LNCAP (cell line): ENCODE results near the gene TIA1.

ENCODE experiments used
- TF ChIP-seq, protein P1 (sequence below): fragments of 450-650 bp; IDR thresholded peaks from 2 replicates; pipeline ENCODE4 v1.5.1; 2017; ENCODE audit warnings: mild to moderate bottlenecking

Gene TIA1, protein sequence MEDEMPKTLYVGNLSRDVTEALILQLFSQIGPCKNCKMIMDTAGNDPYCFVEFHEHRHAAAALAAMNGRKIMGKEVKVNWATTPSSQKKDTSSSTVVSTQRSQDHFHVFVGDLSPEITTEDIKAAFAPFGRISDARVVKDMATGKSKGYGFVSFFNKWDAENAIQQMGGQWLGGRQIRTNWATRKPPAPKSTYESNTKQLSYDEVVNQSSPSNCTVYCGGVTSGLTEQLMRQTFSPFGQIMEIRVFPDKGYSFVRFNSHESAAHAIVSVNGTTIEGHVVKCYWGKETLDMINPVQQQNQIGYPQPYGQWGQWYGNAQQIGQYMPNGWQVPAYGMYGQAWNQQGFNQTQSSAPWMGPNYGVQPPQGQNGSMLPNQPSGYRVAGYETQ

DNA sequence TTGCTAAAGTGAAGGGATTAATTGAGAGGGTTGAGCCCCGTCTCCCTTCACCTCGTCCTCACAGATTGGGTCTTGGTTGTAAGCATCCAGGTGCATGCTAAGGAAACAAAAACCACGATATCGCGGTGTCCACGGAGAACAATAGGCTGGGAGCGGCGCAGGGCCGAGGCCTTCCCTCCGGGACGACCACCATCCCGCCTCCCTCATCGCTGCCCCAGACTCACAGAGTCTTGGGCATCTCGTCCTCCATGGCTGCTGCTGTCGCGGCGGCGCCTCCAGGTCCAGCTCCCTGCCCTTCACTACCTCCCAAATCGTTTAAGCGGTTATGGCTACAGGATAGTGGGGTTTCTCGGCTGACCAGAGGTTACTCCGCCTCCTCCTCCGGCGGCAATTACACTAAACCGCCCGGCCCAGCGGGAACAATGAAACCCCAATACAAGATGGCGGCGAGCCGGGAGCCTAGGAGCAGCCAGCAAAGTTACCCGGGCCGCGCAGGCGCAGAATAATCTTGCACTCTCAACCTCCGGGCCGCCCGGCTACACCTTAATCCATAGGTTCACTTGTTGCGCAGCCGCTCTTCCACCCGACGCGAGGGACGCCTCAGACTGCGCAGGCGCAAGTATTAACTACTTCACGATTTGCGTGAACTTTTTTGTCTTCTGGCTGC, at the start of gene TIA1:
Gene TIA1 (minus strand): TSS at position 448 of the 667 bp plus-strand sequence. CDS start 198 bp downstream, at position 250.
- TF ChIP-seq, protein P1, sequence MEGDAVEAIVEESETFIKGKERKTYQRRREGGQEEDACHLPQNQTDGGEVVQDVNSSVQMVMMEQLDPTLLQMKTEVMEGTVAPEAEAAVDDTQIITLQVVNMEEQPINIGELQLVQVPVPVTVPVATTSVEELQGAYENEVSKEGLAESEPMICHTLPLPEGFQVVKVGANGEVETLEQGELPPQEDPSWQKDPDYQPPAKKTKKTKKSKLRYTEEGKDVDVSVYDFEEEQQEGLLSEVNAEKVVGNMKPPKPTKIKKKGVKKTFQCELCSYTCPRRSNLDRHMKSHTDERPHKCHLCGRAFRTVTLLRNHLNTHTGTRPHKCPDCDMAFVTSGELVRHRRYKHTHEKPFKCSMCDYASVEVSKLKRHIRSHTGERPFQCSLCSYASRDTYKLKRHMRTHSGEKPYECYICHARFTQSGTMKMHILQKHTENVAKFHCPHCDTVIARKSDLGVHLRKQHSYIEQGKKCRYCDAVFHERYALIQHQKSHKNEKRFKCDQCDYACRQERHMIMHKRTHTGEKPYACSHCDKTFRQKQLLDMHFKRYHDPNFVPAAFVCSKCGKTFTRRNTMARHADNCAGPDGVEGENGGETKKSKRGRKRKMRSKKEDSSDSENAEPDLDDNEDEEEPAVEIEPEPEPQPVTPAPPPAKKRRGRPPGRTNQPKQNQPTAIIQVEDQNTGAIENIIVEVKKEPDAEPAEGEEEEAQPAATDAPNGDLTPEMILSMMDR, result no peak

DNA sequence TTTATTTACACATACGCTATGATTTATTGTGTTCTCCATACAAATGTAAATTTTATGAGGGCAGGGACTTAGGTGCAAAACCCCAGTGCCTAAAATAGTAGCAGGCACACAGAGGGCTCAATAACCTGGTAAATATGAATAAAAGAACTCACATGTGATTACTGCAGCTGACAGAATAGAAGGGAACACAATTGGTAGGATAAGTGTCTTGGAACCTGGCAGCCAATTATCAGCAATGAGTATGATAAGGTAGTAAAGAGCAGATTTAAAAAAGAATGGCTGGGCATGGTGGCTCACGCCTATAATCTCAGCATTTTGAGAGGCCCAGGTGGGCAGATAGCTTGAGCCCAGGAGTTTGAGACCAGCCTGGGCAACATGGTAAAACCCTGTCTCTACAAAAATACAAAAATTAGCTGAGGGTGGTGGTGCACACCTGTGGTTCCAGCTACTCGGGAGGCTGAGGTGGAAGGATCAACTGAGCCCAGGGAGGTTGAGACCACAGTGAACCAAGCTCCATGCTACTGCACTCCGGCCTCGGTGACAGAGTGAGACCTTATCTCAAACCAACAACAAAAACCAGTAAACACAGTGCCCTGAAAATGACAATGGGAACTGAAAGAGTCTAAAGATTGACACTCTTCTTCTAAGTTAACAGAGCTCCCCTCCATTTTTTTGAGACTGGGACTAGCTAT, 35.2 kb upstream of the TIA1 start:
- TF ChIP-seq, protein P1, result no peak

DNA sequence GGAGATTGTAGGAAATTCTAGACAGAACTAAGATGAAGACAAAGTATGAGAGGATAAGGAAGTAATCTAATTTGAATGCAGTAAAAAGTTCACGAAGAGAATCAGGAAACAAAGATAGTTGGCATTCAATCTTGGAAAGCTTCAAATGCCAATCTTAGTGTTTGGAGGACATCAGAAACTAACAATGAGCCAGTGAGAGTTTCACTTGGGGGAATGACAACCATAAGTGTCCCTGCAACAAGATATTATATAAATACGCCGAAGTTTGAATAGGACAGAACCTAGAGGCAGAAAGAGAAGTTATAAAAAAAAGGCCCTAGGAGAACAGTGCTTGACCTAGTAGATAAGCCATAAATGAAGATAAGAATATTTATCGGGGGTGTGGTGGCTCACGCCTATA, 34.0 kb upstream of the TIA1 start:
- TF ChIP-seq, protein P1, result no peak

DNA sequence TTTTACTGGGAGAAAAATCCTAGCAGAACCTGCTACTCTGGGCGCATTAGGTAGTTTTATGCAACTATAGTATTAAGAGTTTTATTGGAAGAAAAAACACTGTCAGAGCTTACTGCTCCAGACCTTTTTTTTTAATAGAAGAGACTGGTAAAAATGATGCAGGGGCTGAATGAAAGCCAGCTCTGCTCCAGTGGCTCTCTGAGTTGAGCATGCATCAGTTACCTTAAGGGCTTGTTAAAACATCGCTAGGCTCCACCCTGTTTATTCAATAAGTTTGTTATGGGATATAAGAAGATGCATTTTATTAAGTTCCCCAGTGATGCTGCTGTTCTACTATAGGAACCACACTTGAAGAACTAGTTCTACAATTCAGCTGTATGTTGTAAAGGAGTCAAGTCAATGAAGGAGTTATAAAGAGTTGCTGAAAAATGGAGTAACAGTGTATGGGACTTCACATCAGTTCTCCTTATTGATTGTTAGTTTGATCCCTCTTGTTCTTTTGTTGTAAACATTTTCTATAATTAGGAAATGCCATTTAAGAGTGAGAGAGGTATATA, 31.9 kb upstream of the TIA1 start:
- TF ChIP-seq, protein P1, result no peak

DNA sequence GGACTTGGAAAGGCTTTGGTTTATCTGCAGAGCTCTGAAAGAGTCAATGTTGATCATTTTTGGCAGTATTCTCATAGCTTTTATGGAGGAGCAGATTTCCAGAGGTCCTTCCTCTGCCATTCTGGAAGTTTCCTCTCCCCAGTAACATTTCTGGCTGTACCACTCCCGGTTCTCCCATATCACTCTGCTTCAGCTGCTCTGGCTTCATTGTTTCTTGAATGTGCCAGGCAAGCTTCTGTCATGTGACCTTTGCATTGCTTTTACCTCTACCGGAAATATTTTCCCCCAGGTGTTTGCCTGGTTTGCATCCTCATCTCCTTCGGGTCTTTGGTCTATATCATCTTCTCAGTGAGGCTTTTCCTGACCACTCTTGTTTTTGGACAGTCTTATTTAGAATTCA, 21.9 kb upstream of the TIA1 start:
- TF ChIP-seq, protein P1, result no peak

DNA sequence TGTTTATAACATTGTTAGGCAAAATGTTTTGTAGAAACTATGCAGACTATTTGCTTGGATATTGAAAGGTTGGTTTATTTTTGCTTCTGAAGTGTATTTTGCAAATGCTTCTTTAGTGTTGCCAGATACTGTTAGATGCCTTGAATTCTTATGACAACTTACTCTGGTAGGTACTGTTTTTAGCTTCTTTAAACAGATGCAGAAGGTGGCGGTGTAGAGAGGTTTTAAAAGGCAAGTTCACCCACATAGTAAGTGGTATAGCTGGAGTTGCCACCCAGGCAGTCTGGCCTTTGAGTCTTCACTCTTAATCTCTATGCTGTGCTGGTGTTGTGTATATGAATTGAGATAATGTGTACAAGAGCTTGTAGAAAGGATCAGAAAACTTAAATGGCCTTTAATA, 13.1 kb upstream of the TIA1 start:
- TF ChIP-seq, protein P1, result no peak

DNA sequence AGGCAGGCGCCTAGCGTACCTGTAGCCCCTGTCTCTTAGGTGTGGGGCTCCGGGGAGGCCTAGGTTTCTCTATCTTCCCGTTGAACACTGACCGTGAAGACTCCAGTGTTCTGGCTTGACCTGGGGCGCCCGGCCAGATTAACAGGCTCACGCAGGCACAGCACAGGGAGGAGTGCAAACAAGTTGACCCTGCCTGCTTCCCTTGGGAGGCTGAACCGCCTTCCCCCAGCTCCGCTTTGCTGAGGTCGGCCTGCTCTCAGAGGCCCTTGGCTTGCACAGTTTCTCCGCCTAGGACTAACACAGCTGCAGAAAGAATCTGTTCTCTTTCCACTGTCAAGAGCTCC, 10.1 kb upstream of the TIA1 start:
- TF ChIP-seq, protein P1, result no peak
